IgD-negative memory B cell (primary cell): ENCODE results near the gene IFNE. TPM values are rescaled to one million over a fixed set of nuclear protein-coding genes. Genes with fewer than 3 reads are reported as not detected.
A peak's percentile ranks its signal among the peaks of the same experiment; 100 is the strongest.
"Not testable (repeated sequence)": the region's sequence is repeated elsewhere in the genome, so short reads cannot be mapped to it uniquely, and the experiment has no call there.

Experiments
- H3K27ac Mint-ChIP-seq, 3 donors: one replicate each; pipeline ENCODE4 v1.8.0; 2020 to 2022; ENCODE audit warnings: mild to moderate bottlenecking in 3 of 3, mixed read lengths in 3 of 3, moderate library complexity in 1 of 3
- H3K27me3 Mint-ChIP-seq: one replicate; pipeline ENCODE4 v1.8.0; 2021; ENCODE audit warnings: mixed read lengths
- H3K36me3 Mint-ChIP-seq: one replicate; pipeline ENCODE4 v1.8.0; 2020; ENCODE audit warnings: mild to moderate bottlenecking, mixed read lengths
- H3K4me1 Mint-ChIP-seq, 3 donors: one replicate each; pipeline ENCODE4 v1.8.0; 2020 to 2022; ENCODE audit warnings: mixed read lengths in 3 of 3, mild to moderate bottlenecking in 1 of 3
- H3K4me3 Mint-ChIP-seq, 4 donors: one replicate each; pipeline ENCODE4 v1.8.0; 2020 to 2022; ENCODE audit warnings: mild to moderate bottlenecking in 4 of 4, mixed read lengths in 4 of 4, moderate library complexity in 3 of 4
- H3K9me3 Mint-ChIP-seq, 3 donors: one replicate each; pipeline ENCODE4 v1.8.0; 2020 to 2021; ENCODE audit warnings: mixed read lengths in 3 of 3, mild to moderate bottlenecking in 1 of 3
- polyA plus RNA-seq: library from polyadenylated mRNA; unstranded; fragments of 300-500 nt; fragmentation: Illumina TruSeq; gene quantifications from one replicate; pipeline ENCODE4 v1.2.3, GENCODE V29; 2021

Gene IFNE
- polyA plus RNA-seq, 1 donor from 2014 or later = not detected

DNA sequence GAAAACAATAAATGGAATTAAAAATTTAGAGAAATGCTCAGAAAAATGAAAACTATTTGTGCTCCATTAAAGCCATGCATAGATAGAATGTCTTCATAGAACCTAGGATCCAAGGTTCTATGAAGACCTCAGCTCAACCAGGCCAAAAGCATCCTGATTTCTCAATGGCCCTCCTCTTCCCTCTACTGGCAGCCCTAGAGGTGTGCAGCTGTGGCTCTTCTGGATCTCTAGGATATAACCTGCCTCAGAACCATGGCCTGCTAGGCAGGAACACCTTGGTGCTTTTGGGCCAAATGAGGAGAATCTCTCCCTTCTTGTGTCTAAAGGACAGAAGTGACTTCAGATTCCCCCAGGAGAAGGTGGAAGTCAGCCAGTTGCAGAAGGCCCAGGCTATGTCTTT lies 26.8 kb downstream of the IFNE start:
- Mint-ChIP-seq H3K4me1 (no peaks in the 10 kb centered on the region), H3K4me3 (no peak overlapping the region), H3K9me3 (no peaks in the 10 kb centered on the region), H3K27ac (no peak overlapping the region), H3K27me3 (peaks cover 23% of the 10 kb centered on the region), H3K36me3 (no peaks in the 10 kb centered on the region)

DNA sequence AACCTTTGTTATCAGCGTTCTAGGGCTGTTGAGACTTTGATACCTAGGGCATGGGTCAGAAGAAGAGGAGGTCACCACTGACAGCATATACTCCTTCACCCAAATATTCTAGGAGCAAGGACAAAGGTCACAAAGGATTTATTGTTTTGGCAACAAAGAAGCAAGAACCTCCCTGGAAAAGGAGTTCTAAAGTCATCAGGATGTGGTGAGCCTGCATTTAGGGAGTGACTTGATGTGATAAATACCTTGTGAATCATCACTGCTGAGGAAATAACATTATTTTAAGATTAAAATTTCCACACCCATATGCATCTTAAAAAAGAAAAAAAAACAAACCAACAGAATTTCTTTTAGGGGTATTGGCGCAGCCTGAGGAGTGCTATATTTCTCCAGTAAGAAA lies 28.0 kb downstream of the IFNE start:
- Mint-ChIP-seq H3K9me3 (no peaks in the 10 kb centered on the region), H3K4me3 (no peak overlapping the region), H3K27me3 (peaks cover 25% of the 10 kb centered on the region), H3K4me1 (no peaks in the 10 kb centered on the region), H3K36me3 (no peaks in the 10 kb centered on the region), H3K27ac (no peak overlapping the region)

DNA sequence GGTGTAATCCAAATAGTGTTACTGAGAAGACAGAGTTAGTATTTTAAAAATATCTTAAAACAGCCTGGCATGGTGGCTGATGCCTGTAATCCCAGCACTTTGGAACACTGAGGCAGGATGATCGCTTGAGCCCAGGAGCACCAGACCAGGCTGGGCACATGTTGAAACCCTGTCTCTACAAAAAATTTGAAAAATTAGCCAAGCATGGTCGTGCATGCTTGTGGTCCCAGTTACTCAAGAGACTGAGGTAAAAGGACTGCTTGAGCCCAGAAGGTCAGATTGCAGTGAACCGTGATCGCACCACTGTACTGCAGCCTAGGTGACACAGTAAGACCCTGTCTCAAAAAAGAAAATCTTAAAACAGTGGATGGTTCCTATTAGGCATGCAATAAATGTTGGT lies 29.4 kb downstream of the IFNE start:
- H3K27me3 Mint-ChIP-seq = peaks cover 31% of the 10 kb centered on the region
- no peaks in the 10 kb centered on the region for H3K36me3 Mint-ChIP-seq

DNA sequence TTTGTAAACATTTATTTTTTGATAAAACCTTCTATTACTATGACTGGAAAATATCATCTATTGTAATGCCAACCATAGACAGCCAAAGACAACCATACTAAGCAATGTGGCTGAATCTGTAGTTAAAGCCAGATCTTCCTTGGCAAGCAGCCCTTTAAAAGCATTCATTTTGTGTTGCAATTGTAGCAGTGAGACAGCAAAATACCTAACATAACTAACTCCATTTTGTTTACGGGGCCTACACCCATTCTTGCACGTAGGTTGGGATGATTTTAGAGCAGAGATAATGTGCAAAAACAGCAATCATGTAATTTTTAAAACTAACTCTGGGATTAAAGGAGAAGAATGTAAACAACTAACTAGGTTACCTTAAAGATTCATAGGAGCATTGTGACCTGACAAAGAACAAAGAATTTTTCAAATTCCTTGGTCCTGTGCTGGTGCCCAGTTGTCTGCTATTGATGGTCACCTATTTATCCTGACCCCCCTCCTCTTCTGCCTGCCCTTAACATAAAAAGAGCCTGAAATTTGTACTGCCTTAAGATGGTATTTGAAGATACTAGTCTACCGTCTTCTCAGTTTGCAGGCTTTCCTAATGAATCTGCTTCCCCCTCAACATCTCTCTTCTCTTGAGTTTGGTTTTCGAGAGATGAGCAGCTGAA lies 31.2 kb downstream of the IFNE start:
- H3K27me3 Mint-ChIP-seq = peaks cover 26% of the 10 kb centered on the region

More for the DNA sequence above, 29.4 kb downstream of the IFNE start:
- Mint-ChIP-seq H3K27ac (no peak overlapping the region), H3K4me1 (no peaks in the 10 kb centered on the region), H3K9me3 (no peaks in the 10 kb centered on the region), H3K4me3 (no peak overlapping the region)

DNA sequence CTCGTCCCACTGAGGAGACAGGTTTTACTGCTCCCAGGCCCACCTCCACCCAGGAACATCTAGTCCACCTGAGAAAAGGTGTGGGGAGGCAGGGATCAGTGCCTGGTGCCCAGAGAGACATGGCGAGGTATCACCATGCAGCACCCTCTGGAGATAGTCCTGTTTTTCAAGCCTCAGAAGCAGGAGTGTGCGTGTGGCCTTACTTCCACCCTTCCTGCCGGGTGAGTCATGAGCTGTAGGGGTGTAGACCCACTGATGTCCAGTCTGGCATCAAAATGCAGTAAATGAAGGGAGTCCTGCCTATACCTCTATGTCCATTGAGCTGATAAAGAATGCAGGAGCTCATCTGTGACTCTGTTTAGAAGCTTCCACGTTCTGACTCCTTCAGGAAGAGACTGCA lies 32.8 kb downstream of the IFNE start:
- not testable (repeated sequence) for H3K4me3 Mint-ChIP-seq, H3K36me3 Mint-ChIP-seq, H3K9me3 Mint-ChIP-seq, H3K27ac Mint-ChIP-seq, H3K4me1 Mint-ChIP-seq
- peaks cover 27% of the 10 kb centered on the region for H3K27me3 Mint-ChIP-seq

More for the DNA sequence above, 31.2 kb downstream of the IFNE start:
- H3K4me3 Mint-ChIP-seq = no peak overlapping the region
- no peaks in the 10 kb centered on the region for H3K36me3 Mint-ChIP-seq
- H3K4me1 Mint-ChIP-seq = no peaks in the 10 kb centered on the region
- no peaks in the 10 kb centered on the region for H3K9me3 Mint-ChIP-seq
- H3K27ac Mint-ChIP-seq = no peak overlapping the region

DNA sequence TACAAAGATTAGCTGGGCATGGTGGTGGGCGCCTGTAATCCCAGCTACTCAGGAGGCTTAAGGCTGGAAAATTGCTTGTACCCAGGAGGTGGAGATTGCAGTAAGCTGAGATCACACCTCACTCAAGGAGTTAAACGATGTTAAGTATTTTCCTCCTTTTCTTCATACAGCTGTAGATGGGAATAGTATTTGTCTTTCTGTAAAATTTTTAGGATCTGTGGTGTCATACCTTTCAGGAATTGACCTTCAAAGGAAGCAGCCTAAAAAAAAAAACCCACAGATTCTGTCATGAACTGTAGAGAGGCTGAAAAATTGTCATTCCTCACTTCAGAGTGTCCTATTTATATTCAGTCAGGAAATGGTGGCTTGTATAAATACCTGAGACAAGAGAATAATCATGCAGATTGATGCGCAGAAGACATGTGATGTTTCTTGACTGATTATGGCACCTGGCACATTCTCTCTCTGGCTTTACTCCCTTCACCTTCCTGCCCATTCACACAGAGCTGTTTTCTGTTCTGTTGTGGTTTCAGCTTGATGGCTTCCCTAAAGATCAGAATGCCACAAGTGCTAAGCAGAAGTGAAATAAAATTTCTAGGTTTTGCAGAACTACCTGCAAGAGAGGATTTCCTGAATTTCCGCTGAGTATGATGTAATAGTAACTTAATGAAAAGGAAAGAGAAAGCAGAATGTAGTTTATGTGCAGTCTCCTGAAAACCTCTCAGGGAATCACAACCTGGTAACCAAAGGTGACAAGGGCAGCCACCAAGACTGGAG lies 38.1 kb downstream of the IFNE start:
- Mint-ChIP-seq H3K27ac (peak overlapping the region; percentile 16 to 83 (median 51)), H3K27me3 (peaks cover 14% of the 10 kb centered on the region), H3K4me1 (peaks cover 8 to 10% (median 9%) of the 10 kb centered on the region in 3 donors), H3K9me3 (no peaks in the 10 kb centered on the region), H3K36me3 (no peaks in the 10 kb centered on the region), H3K4me3 (peak overlapping the region in 2 of 4 donors; percentile 0 to 36)

DNA sequence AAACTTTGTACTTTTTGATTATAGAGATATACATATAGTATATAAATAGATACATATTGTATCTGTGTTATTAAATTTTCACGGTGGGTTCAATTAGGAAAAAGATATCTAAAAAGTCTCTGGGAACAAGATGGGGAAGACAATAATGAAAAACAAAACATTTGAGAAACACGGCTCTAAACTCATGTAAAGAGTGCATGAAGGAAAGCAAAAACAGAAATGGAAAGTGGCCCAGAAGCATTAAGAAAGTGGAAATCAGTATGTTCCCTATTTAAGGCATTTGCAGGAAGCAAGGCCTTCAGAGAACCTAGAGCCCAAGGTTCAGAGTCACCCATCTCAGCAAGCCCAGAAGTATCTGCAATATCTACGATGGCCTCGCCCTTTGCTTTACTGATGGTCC lies 42.0 kb downstream of the IFNE start, which contains the start of gene IFNA1:
TSS of gene IFNA1 (plus strand) at position 301 of the 400 bp plus-strand sequence. CDS start at position 370, 69 bp downstream.
- Mint-ChIP-seq H3K27me3 (peaks cover 13% of the 10 kb centered on the region), H3K9me3 (no peaks in the 10 kb centered on the region), H3K4me1 (peaks cover 8 to 10% (median 9%) of the 10 kb centered on the region in 3 donors), H3K27ac (no peak within 1 kb of the TSS), H3K4me3 (no peak within 1 kb of the TSS), H3K36me3 (no peaks in the 10 kb centered on the region)

DNA sequence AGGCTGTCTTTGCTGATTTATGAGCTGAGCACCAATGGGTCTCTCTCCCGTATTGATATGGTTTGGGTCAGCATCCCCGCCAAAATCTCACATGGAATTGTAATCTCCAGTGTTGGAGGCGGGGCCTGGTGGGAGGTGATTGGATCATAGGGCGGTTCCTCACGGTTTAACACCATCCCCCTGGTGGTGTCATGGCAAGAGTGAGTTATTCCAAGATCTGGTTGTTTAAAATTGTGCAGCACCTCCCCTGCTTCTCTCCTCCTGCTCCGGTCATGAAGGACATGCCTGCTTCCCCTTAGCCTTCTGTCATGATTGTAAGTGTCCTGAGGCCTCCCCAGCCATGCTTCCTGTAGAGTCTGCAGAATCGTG lies 47.1 kb downstream of the IFNE start:
- H3K27me3 Mint-ChIP-seq = peaks cover 22% of the 10 kb centered on the region
- not testable (repeated sequence) for H3K36me3 Mint-ChIP-seq, H3K9me3 Mint-ChIP-seq

DNA sequence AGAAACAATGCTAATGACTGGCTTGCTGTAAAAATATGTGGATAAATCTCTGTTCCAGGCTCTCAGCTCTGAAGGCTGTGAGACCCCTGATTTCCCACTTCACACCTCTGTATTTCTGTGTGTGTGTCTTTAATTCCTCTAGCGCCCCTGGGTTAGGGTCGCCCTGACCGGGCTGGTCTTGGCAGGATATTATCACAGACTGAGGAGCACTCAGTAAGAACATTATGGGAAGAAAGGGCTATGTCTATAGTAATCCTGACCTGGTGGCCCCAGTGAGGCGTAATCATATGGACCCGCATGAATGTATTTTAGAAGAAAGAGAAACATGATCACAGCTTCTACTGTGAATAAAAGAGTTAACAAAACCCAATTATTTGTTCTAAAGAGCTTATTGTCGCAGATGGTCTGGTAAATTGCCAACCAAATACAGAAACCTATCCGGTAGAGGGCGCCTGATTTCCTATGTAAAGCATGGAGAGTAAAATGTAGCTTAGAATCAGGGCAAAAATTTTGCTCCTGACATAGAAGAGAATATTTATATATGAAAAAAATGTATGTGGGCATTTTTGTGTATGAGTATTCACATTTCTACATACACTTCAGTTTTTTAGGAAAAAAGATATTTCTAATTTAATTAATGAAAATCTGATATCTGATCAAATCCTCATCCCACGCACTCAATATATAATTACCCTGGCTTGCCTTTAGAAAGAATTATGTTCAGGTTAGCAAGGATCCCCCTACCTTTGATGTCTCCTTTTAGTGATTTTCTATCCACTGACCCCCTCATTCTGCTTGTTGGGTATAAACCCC lies 47.7 kb downstream of the IFNE start:
- Mint-ChIP-seq H3K4me3 (no peak overlapping the region), H3K4me1 (peaks cover 7 to 12% (median 8%) of the 10 kb centered on the region in 3 donors), H3K36me3 (no peaks in the 10 kb centered on the region), H3K9me3 (no peaks in the 10 kb centered on the region), H3K27me3 (peaks cover 28% of the 10 kb centered on the region), H3K27ac (no peak overlapping the region)

More for the DNA sequence above, 47.1 kb downstream of the IFNE start:
- not testable (repeated sequence) for H3K27ac Mint-ChIP-seq, H3K4me3 Mint-ChIP-seq
- H3K4me1 Mint-ChIP-seq = peaks cover 7 to 12% (median 8%) of the 10 kb centered on the region in 3 donors

DNA sequence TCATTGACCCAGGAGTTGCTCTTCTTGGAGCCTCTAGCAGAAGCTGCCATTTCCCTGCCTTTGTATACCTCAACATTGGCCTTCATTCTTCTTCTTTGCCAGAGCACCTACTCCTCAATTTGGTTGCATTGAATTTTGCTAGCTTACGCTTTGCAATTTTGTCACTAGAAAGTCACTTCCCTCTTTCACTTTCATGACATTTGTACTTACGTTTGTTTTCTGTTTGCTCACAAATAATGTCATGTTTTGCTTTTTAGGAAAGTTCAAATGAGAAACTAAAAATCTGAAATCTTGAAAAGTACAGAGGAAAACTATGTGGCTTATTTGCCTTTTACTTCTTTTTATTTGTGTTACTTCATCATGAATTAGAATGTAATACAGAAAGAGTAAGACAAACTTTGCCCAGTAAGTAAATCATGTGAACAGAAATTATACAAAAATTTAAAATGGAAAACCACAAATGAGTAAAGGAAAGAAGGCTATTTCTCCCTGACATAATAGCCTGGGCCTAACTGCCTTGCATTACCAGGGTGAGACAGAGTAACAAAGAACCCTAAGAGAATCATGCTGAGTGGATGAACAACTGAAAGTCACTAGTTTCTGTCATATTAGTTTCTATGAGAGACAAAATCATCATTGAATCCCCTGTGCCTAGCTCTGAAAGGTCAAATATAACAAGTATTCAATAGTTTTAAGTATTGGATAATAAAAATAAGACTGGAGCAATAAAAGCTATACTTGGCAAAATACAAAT lies 49.3 kb downstream of the IFNE start:
- H3K4me1 Mint-ChIP-seq = peaks cover 12 to 23% (median 12%) of the 10 kb centered on the region in 3 donors
- peaks cover 40% of the 10 kb centered on the region for H3K27me3 Mint-ChIP-seq
- peak overlapping the region in 1 of 3 donors; percentile 42 for H3K27ac Mint-ChIP-seq
- H3K9me3 Mint-ChIP-seq = no peaks in the 10 kb centered on the region
- H3K4me3 Mint-ChIP-seq = peak overlapping the region in 1 of 4 donors; percentile 61
- no peaks in the 10 kb centered on the region for H3K36me3 Mint-ChIP-seq

Other genes with a start within 250 kb of the IFNE start
- not detected for gene IFNA14, start 242.3 kb downstream of the IFNE start, polyA plus RNA-seq
- not detected for gene IFNA5, start 177.0 kb downstream of the IFNE start, polyA plus RNA-seq
- gene KLHL9, start 146.9 kb downstream of the IFNE start, polyA plus RNA-seq = 8.4 TPM
- gene IFNA6, start 131.4 kb downstream of the IFNE start, polyA plus RNA-seq = not detected
- not detected for gene IFNA13, start 114.3 kb downstream of the IFNE start, polyA plus RNA-seq
- not detected for gene IFNA2, start 96.9 kb downstream of the IFNE start, polyA plus RNA-seq
- not detected for gene IFNA8, start 73.2 kb downstream of the IFNE start, polyA plus RNA-seq
- gene IFNA1, start 41.9 kb downstream of the IFNE start, polyA plus RNA-seq = 0.38 TPM